ENCODE data around the gene DHRS7.
A peak's percentile ranks its signal among the peaks of the same experiment; 100 is the strongest.

The DHRS7 gene

DNA sequence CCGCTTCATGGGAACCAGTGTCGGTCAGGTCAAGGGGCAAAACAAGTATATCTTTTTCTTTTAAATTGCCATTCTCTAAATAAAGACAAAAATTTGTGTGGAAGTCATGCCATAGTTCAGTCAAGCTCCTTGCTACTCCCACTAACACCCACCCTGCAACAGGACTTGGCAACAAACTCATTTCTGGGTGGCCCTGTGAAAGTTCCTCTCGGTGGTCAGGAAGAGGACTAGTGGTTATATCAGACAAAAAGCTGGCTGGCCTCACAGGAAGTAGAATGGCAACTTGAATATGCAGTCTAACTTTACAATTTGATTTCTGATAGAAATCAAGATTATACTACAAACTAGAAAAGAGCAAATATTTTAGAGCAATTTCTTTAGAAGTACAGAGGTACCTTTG is 11.2 kb downstream of the DHRS7 start:
- H3K4me1 ChIP-seq (ENCODE audit: insufficient read depth, low read length), result peaks cover 40% of the 10 kb centered on the region
- H3K9ac ChIP-seq (ENCODE audit: low read depth, low read length), result no peak overlapping the region
- no peaks in the 10 kb centered on the region for H3K9me3 ChIP-seq (ENCODE audit: insufficient read depth, low read length, severe bottlenecking)
- peak overlapping the region; percentile 36; the same call in 1 of the 2 replicates for H3K27ac ChIP-seq (ENCODE audit: low read length)
- H3K27me3 ChIP-seq (ENCODE audit: insufficient read depth, low read length, poor library complexity), result no peaks in the 10 kb centered on the region
- H3K4me2 ChIP-seq (ENCODE audit: insufficient read depth, low read length), result no peak overlapping the region
- no peak for ATAC-seq (ENCODE audit: insufficient read depth, low read depth)
- H2AFZ ChIP-seq (ENCODE audit: low read depth, low read length), result no peak overlapping the region
- H3K4me3 ChIP-seq (ENCODE audit: low read depth in 1 of 2, low read length in 2 of 2), result no peak overlapping the region
- peaks cover 20% of the 10 kb centered on the region for H3K36me3 ChIP-seq (ENCODE audit: insufficient read depth, low read length)
- peaks cover 4% of the 10 kb centered on the region; the same call in 1 of the 2 replicates for H3K79me2 ChIP-seq (ENCODE audit: insufficient read depth, low read length)
- H4K20me1 ChIP-seq (ENCODE audit: insufficient read depth, low read length), result no peaks in the 10 kb centered on the region
- peak; percentile 31 for DNase-seq
- TF ChIP-seq, protein P1, sequence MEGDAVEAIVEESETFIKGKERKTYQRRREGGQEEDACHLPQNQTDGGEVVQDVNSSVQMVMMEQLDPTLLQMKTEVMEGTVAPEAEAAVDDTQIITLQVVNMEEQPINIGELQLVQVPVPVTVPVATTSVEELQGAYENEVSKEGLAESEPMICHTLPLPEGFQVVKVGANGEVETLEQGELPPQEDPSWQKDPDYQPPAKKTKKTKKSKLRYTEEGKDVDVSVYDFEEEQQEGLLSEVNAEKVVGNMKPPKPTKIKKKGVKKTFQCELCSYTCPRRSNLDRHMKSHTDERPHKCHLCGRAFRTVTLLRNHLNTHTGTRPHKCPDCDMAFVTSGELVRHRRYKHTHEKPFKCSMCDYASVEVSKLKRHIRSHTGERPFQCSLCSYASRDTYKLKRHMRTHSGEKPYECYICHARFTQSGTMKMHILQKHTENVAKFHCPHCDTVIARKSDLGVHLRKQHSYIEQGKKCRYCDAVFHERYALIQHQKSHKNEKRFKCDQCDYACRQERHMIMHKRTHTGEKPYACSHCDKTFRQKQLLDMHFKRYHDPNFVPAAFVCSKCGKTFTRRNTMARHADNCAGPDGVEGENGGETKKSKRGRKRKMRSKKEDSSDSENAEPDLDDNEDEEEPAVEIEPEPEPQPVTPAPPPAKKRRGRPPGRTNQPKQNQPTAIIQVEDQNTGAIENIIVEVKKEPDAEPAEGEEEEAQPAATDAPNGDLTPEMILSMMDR (IDR thresholded peaks at IDR 0.05; ENCODE audit: borderline replicate concordance, extremely low read depth, low read length, poor library complexity, severe bottlenecking), result no peak
- TF ChIP-seq EZH2 (IDR thresholded peaks at IDR 0.05; ENCODE audit: borderline replicate concordance, low read depth, low read length, severe bottlenecking), result no peak

DNA sequence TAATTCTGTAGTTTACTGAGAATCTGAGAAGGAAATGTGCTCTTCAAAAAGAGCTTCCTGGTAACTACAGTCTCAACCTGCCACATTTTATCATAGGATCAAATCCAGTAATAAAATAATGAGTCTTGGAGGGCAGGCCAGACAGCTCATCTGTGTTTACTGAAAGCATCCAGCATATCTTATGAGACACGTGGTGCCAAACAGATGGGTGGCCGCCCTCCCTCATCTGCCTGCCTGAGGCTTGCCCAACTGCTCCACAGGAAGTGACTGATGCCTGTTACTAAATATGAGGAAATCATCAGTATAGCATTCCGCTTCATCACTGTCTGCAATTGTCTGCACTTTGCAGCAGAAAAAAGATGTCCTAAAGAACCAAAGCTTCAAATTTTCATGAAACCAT is 13.5 kb downstream of the DHRS7 start:
- TF ChIP-seq, protein P1 (IDR thresholded peaks at IDR 0.05; ENCODE audit: borderline replicate concordance, extremely low read depth, low read length, poor library complexity, severe bottlenecking), result no peak
- no peak for TF ChIP-seq EZH2 (IDR thresholded peaks at IDR 0.05; ENCODE audit: borderline replicate concordance, low read depth, low read length, severe bottlenecking)
- no peak overlapping the region for H3K4me3 ChIP-seq (ENCODE audit: low read depth in 1 of 2, low read length in 2 of 2)
- no peaks in the 10 kb centered on the region for H3K9me3 ChIP-seq (ENCODE audit: insufficient read depth, low read length, severe bottlenecking)
- H3K27ac ChIP-seq (ENCODE audit: low read length), result peak overlapping the region; percentile 76
- H3K79me2 ChIP-seq (ENCODE audit: insufficient read depth, low read length), result peaks cover 4% of the 10 kb centered on the region; the same call in 1 of the 2 replicates
- peak overlapping the region; percentile 55 for H2AFZ ChIP-seq (ENCODE audit: low read depth, low read length)
- no peaks in the 10 kb centered on the region for H4K20me1 ChIP-seq (ENCODE audit: insufficient read depth, low read length)
- ATAC-seq (ENCODE audit: insufficient read depth, low read depth) (peak; percentile 100), DNase-seq (peak; percentile 86)
- H3K4me1 ChIP-seq (ENCODE audit: insufficient read depth, low read length), result peaks cover 40% of the 10 kb centered on the region
- H3K9ac ChIP-seq (ENCODE audit: low read depth, low read length), result peak overlapping the region; percentile 34
- H3K27me3 ChIP-seq (ENCODE audit: insufficient read depth, low read length, poor library complexity), result no peaks in the 10 kb centered on the region
- peaks cover 37% of the 10 kb centered on the region for H3K36me3 ChIP-seq (ENCODE audit: insufficient read depth, low read length)
- peak overlapping the region; percentile 40 for H3K4me2 ChIP-seq (ENCODE audit: insufficient read depth, low read length)

DNA sequence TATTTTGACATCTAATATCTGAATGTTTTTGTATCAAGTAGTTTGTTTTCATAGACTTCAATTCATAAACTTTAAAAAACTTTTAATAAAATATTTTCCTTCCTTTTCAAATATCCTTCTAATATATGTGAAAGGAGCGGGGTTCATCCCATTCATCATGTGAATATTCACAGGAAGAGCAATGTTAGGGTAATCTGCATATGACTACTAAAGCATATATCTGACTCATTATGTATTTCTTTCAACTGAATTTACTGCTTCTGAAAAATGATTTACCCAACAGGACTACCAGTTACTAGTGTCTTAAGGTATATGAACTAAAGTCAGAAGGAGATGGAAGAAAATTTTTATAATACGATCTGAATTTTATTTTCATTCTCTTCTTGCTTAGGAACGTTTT is 30.5 kb downstream of the DHRS7 start:
- Histone ChIP-seq H3K4me3 (ENCODE audit: low read depth in 1 of 2, low read length in 2 of 2) (no peak overlapping the region), H3K9me3 (ENCODE audit: insufficient read depth, low read length, severe bottlenecking) (no peaks in the 10 kb centered on the region), H3K27me3 (ENCODE audit: insufficient read depth, low read length, poor library complexity) (no peaks in the 10 kb centered on the region), H3K79me2 (ENCODE audit: insufficient read depth, low read length) (no peaks in the 10 kb centered on the region), H3K36me3 (ENCODE audit: insufficient read depth, low read length) (peaks cover 7% of the 10 kb centered on the region; the same call in 1 of the 2 replicates), H3K27ac (ENCODE audit: low read length) (no peak overlapping the region), H2AFZ (ENCODE audit: low read depth, low read length) (no peak overlapping the region), H3K9ac (ENCODE audit: low read depth, low read length) (no peak overlapping the region), H3K4me2 (ENCODE audit: insufficient read depth, low read length) (no peak overlapping the region), H4K20me1 (ENCODE audit: insufficient read depth, low read length) (no peaks in the 10 kb centered on the region), H3K4me1 (ENCODE audit: insufficient read depth, low read length) (no peaks in the 10 kb centered on the region)
- DNase-seq (no peak), ATAC-seq (ENCODE audit: insufficient read depth, low read depth) (no peak)
- TF ChIP-seq, protein P1 (IDR thresholded peaks at IDR 0.05; ENCODE audit: borderline replicate concordance, extremely low read depth, low read length, poor library complexity, severe bottlenecking), result no peak
- no peak for TF ChIP-seq EZH2 (IDR thresholded peaks at IDR 0.05; ENCODE audit: borderline replicate concordance, low read depth, low read length, severe bottlenecking)

DNA sequence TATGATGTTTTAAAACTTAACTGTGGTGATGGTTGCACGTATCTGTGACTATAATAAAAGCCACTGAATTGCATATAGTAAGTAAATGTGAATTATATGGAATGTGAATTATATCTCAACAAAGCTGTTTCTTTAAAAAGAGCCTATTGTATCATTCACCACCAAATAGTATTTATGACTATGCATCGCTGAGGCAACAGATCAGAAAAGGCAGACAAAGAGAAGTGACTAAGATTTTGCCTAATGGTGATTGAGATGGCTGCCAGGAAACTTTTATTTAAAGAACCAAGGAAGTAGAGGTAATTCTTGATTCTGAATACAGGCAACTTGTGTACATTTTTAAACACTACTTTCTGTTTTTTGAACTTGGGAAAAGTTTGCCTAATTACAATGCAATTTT is 31.7 kb downstream of the DHRS7 start:
- no peaks in the 10 kb centered on the region for H4K20me1 ChIP-seq (ENCODE audit: insufficient read depth, low read length)
- H3K27ac ChIP-seq (ENCODE audit: low read length), result no peak overlapping the region
- H3K9me3 ChIP-seq (ENCODE audit: insufficient read depth, low read length, severe bottlenecking), result no peaks in the 10 kb centered on the region
- no peaks in the 10 kb centered on the region for H3K4me1 ChIP-seq (ENCODE audit: insufficient read depth, low read length)
- H3K79me2 ChIP-seq (ENCODE audit: insufficient read depth, low read length), result no peaks in the 10 kb centered on the region
- H3K27me3 ChIP-seq (ENCODE audit: insufficient read depth, low read length, poor library complexity), result no peaks in the 10 kb centered on the region
- TF ChIP-seq EZH2 (IDR thresholded peaks at IDR 0.05; ENCODE audit: borderline replicate concordance, low read depth, low read length, severe bottlenecking), result no peak
- TF ChIP-seq, protein P1 (IDR thresholded peaks at IDR 0.05; ENCODE audit: borderline replicate concordance, extremely low read depth, low read length, poor library complexity, severe bottlenecking), result no peak
- no peak overlapping the region for H3K9ac ChIP-seq (ENCODE audit: low read depth, low read length)
- H3K36me3 ChIP-seq (ENCODE audit: insufficient read depth, low read length), result peaks cover 15% of the 10 kb centered on the region; the same call in 1 of the 2 replicates
- DNase-seq (no peak), ATAC-seq (ENCODE audit: insufficient read depth, low read depth) (no peak)
- H3K4me3 ChIP-seq (ENCODE audit: low read depth in 1 of 2, low read length in 2 of 2), result no peak overlapping the region
- no peak overlapping the region for H2AFZ ChIP-seq (ENCODE audit: low read depth, low read length)
- H3K4me2 ChIP-seq (ENCODE audit: insufficient read depth, low read length), result no peak overlapping the region
